ENCODE results near the gene DDX43.

Gene DDX43

DNA sequence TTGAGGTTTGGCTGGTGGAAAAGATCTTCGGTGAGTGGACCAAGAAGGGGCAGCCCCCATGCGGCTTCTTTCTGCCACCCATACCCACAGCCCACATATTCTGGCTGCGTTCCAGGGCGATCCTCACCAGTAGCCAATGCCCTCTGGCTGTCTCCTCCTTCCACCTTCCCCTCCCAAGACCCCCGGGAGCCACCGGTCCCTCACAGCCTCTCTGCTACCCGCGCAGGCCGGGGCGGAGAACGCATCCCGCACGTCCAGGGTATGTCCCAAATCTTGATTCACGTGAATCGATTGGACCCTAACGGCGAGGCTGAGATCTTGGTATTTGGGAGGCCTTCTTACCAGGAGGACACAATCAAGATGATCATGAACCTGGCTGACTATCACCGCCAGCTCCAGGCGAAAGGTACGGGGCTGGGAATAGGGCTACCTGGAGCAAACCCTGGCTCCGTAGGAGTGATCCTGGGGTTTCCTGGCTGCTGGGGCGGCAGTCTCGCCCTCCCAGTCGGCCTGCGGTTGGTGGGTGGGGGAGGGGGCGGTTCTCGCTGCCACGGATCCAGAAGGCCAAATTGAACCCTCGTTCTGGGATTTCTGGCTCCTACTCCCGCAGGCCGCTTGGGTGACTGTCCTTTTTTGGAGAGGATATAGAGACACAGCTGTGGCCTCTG is 31.6 kb upstream of the DDX43 start:
- ChIA-PET CTCF (interaction anchor here (1.0 kb wide), 1 partner anchor 25 kb away, joined by 3 read pairs; no protein-coding TSS in a partner anchor), POLR2A (no interaction called here)
- no peak for DNase-seq (ENCODE audit: low read depth, low spot score)
- H3K4me3 ChIP-seq (ENCODE audit: low read depth, low read length): no peak overlapping the region
- TF ChIP-seq CTCF (IDR thresholded peaks at IDR 0.05; ENCODE audit: insufficient read depth, low read length, missing control alignments): no peak

GRCh38 chr6:73363537-73363875 is 31.1 kb upstream of the DDX43 start:
- no peak for TF ChIP-seq CTCF (IDR thresholded peaks at IDR 0.05; ENCODE audit: insufficient read depth, low read length, missing control alignments)
- H3K4me3 ChIP-seq (ENCODE audit: low read depth, low read length): no peak overlapping the region
- ChIA-PET POLR2A (no interaction called here), CTCF (interaction anchor here (1.0 kb wide), 1 partner anchor 25 kb away, joined by 3 read pairs; no protein-coding TSS in a partner anchor)
- DNase-seq (ENCODE audit: low read depth, low spot score): no peak

- no peak for TF ChIP-seq CTCF (IDR thresholded peaks at IDR 0.05; ENCODE audit: insufficient read depth, low read length, missing control alignments)
- POLR2A ChIA-PET: no interaction called here
- CTCF ChIA-PET: no interaction called here
- no peak for DNase-seq (ENCODE audit: low read depth, low spot score)
- H3K4me3 ChIP-seq (ENCODE audit: low read depth, low read length): no peak overlapping the region
Measured at GRCh38 chr6:73364121-73364520, 30.5 kb upstream of the DDX43 start.

GRCh38 chr6:73364549-73364948 is 30.1 kb upstream of the DDX43 start:
- POLR2A ChIA-PET: no interaction called here
- CTCF ChIA-PET: interaction anchor here (2.3 kb wide), 1 partner anchor 12 kb away, joined by 6 read pairs; no protein-coding TSS in a partner anchor
- no peak for TF ChIP-seq CTCF (IDR thresholded peaks at IDR 0.05; ENCODE audit: insufficient read depth, low read length, missing control alignments)
- no peak for DNase-seq (ENCODE audit: low read depth, low spot score)
- no peak overlapping the region for H3K4me3 ChIP-seq (ENCODE audit: low read depth, low read length)

DNA sequence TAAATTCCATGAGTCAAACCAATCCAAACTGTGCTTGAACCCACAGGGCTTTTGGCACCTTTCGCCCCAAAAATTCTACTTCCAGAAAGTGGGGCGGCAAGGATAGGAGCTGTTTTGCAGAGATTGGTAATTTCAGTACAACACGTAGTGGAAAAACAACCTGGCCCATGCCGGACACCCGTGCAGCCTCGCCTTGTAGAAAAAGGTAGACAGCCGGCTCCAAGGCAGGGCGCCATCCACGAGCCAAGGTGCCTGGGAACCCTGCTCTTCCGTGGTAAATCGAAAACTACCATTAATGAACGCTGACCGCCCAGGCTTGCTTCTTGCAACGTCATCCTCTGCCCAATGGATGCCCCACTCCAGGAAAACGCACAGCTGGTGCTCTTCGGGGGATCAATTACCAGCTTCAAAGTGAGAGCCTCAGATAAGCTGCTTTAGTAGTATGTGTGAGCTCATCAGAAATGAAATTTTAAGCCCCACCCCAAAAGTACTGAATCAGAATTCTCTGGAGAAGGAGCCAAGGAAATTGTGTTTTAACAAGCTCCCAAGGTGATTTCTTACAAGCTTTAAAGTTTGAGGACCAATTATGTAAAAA is 26.8 kb upstream of the DDX43 start:
- ChIA-PET POLR2A (no interaction called here), CTCF (interaction anchor here (1.0 to 1.4 kb wide), 2 partner anchors 21 to 42 kb away, joined by 3 read pairs; no protein-coding TSS in a partner anchor)
- TF ChIP-seq CTCF (IDR thresholded peaks at IDR 0.05; ENCODE audit: insufficient read depth, low read length, missing control alignments): no peak
- H3K4me3 ChIP-seq (ENCODE audit: low read depth, low read length): no peak overlapping the region
- no peak for DNase-seq (ENCODE audit: low read depth, low spot score)

DNA sequence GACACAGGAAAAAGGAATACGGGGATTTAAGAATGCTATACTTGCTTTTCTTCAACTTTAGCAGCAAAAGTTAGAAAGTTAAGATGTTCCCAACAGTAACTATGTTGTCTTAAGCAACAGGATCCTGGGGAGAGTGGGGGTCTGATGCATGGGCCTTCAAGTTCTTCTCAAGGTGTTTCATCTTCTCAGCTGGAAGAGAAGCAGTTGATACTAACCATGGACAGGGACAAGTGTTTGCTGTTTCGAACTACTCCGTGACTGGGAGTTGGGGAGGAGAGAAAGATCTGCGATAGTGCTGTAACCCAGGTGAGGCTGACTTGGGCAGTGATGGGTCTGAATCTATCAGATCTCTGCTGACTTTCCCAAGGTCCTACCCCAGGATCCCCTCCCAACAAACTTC is 26.0 kb upstream of the DDX43 start:
- POLR2A ChIA-PET: no interaction called here
- CTCF ChIA-PET: interaction anchor here (1.4 kb wide), 1 partner anchor 42 kb away, joined by 3 read pairs; no protein-coding TSS in a partner anchor
- TF ChIP-seq CTCF (IDR thresholded peaks at IDR 0.05; ENCODE audit: insufficient read depth, low read length, missing control alignments): no peak
- no peak overlapping the region for H3K4me3 ChIP-seq (ENCODE audit: low read depth, low read length)
- DNase-seq (ENCODE audit: low read depth, low spot score): no peak

Measured in AG04449 (cell line).